HL-60 (cell line): ENCODE data around the gene PIGN.

Source experiments
- DNase-seq, 2 experiments: peaks; one replicate each; pipeline ENCODE4 v3.0.0-alpha.2; 2010 to 2020; ENCODE audit warnings: low read depth in 1 of 2, low spot score in 1 of 2
- H3K27ac ChIP-seq: fragments of 250-450 bp; sonication (Bioruptor Pico); replicated peaks from 2 replicates; pipeline ENCODE4 v1.5.1; 2020; ENCODE audit warnings: mild to moderate bottlenecking, moderate library complexity
- H3K27me3 ChIP-seq: fragments of 250-450 bp; sonication (Bioruptor Pico); 2 replicates; pipeline ENCODE4 v1.5.1; 2021; ENCODE audit warnings: mild to moderate bottlenecking, moderate library complexity; ENCODE audit not compliant: insufficient read depth, poor library complexity, severe bottlenecking
- H3K4me3 ChIP-seq: replicated peaks from 2 replicates; pipeline ENCODE4 v1.5.1; 2011; ENCODE audit warnings: mild to moderate bottlenecking, control low read depth, low read length; ENCODE audit not compliant: insufficient read depth
- CTCF ChIP-seq: IDR thresholded peaks from one replicate; pipeline ENCODE4 v1.5.1; 2011; ENCODE audit warnings: low read length, control low read depth, inconsistent platforms; ENCODE audit not compliant: insufficient read depth
- GABPA ChIP-seq: IDR thresholded peaks from 2 replicates; pipeline ENCODE4 v1.6.1; 2012; ENCODE audit warnings: low read depth
- POLR2AphosphoS5 ChIP-seq: IDR thresholded peaks from 2 replicates; pipeline ENCODE4 v1.6.1; 2012; ENCODE audit warnings: low read depth
- SPI1 ChIP-seq: IDR thresholded peaks from 2 replicates; pipeline ENCODE4 v1.6.1; 2012; ENCODE audit warnings: low read depth, mild to moderate bottlenecking, borderline replicate concordance
- TF ChIP-seq, protein P1 (sequence below): IDR thresholded peaks from 2 replicates; pipeline ENCODE4 v1.6.1; 2012; ENCODE audit warnings: low read depth; ENCODE audit not compliant: insufficient replicate concordance

The PIGN gene

GRCh38 chr18:62144338-62144737 lies 42.5 kb downstream of the PIGN start:
- Histone ChIP-seq H3K27me3 (no peaks in the 10 kb centered on the region), H3K4me3 (no peak overlapping the region), H3K27ac (no peak overlapping the region)
- TF ChIP-seq POLR2AphosphoS5 (no peak), SPI1 (no peak), GABPA (no peak), CTCF (no peak)
- TF ChIP-seq, protein P1, sequence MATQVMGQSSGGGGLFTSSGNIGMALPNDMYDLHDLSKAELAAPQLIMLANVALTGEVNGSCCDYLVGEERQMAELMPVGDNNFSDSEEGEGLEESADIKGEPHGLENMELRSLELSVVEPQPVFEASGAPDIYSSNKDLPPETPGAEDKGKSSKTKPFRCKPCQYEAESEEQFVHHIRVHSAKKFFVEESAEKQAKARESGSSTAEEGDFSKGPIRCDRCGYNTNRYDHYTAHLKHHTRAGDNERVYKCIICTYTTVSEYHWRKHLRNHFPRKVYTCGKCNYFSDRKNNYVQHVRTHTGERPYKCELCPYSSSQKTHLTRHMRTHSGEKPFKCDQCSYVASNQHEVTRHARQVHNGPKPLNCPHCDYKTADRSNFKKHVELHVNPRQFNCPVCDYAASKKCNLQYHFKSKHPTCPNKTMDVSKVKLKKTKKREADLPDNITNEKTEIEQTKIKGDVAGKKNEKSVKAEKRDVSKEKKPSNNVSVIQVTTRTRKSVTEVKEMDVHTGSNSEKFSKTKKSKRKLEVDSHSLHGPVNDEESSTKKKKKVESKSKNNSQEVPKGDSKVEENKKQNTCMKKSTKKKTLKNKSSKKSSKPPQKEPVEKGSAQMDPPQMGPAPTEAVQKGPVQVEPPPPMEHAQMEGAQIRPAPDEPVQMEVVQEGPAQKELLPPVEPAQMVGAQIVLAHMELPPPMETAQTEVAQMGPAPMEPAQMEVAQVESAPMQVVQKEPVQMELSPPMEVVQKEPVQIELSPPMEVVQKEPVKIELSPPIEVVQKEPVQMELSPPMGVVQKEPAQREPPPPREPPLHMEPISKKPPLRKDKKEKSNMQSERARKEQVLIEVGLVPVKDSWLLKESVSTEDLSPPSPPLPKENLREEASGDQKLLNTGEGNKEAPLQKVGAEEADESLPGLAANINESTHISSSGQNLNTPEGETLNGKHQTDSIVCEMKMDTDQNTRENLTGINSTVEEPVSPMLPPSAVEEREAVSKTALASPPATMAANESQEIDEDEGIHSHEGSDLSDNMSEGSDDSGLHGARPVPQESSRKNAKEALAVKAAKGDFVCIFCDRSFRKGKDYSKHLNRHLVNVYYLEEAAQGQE, result no peak
- no peak for DNase-seq

DNA sequence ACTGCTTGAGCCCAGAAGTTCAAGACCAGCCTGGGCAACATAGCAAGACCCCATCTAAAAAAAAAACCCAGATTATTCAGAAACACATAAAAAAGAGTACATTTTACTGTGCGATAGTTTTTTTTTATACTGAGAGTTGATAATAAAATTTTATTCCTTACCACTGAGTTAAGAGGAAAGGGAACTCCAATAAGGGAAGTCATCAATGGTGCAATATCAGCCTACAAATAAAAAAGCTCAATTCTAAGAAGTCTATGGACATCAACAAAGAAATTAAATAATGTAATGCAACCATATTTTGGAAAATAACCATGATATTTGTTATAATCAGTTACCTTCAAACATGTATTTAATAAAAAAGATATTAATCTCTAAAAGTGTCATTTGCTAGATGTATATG lies 46.6 kb downstream of the PIGN start:
- TF ChIP-seq SPI1, result peak; percentile 79
- TF ChIP-seq CTCF, result no peak
- no peak for TF ChIP-seq GABPA
- Histone ChIP-seq H3K27me3 (no peaks in the 10 kb centered on the region), H3K4me3 (no peak overlapping the region), H3K27ac (no peak overlapping the region)
- DNase-seq, result peak in 1 of 2 experiments; percentile 18

DNA sequence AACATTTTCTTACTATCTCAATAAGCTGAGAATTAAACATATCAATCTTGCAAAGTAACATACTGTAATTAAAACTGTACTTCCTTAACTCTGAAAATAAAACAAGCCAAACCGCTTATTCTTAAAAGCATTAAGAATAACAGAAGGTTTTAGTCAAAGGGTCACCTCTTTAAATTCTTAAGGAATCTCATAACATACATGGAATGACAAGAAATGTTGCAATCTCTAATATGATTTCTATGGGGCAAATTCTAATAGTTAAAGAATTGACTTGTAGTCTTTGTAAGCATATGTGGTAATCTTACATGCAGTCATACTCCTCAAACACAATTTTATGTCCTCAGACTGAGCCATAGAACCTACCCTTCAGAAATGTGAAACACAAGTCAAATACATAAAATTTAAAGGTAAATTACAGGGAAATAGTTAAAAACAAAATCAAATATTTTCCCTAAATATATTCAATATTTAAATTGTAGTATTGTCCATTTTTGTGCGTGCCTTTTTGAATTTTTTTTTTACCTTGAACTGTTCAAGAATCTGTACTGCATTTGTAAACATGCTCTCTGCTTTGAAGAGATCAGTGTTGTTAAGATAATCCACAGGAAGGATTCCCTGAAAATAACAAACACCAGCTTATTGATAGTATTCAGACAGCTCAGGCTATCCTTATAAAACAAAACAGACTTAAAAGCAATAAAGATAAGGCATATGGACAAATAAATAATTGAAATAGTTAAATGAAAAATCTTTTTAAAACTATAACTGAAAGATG lies 48.2 kb downstream of the PIGN start:
- DNase-seq, result no peak
- TF ChIP-seq, protein P1, result no peak
- no peak for TF ChIP-seq POLR2AphosphoS5
- TF ChIP-seq GABPA, result no peak
- TF ChIP-seq CTCF, result no peak
- no peak for TF ChIP-seq SPI1
- Histone ChIP-seq H3K27ac (no peak overlapping the region), H3K4me3 (no peak overlapping the region), H3K27me3 (no peaks in the 10 kb centered on the region)

- H3K27ac ChIP-seq, result no peak overlapping the region
- DNase-seq, result peak; percentile 51 to 66
- TF ChIP-seq GABPA, result no peak
- peak; percentile 95 for TF ChIP-seq CTCF
- H3K4me3 ChIP-seq, result no peak overlapping the region
- H3K27me3 ChIP-seq, result no peaks in the 10 kb centered on the region
Measured at GRCh38 chr18:62131301-62131909, 55.5 kb downstream of the PIGN start.
